ENCODE results near the gene TAX1BP1.

TAX1BP1 gene

DNA sequence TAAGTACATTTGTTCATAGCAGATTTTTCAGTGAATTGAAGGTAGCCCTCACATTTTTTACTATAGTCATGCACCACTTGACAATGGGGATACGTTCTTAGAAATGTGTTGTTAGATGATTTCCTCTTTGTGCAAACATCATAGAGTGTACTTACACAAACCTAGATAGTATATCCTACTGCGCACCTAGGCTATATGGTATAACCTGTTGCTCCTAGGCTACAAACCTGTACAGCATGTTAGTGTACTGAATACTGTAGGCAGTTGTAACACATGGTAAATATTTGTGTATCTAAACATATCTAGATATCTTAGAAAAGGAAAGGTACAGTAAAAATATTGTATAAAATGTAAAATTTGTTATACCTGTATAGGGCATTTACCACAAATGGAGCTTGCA is 41.2 kb downstream of the TAX1BP1 start:
- DNase-seq (ENCODE audit: low read depth in 2 of 2) = no peak

DNA sequence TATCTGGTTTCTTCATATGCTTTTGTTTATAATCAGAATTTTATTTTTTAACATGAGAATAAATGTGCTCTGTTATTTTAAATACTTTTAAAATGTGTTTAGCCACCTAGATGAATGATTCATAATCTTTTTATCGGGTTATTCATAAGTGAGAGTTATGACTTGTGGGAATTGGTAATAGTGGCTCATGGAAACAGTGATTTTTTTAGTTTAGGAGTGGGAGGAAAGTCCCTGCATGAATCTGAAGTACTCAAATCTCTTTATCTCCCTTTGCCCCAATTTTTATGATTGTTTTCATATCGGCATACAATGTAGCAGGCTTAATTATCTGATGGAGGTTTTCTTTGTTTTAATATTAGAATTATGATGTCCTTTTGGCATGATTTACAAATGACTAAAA is 42.9 kb downstream of the TAX1BP1 start:
- DNase-seq (ENCODE audit: low read depth in 2 of 2) = no peak

DNA sequence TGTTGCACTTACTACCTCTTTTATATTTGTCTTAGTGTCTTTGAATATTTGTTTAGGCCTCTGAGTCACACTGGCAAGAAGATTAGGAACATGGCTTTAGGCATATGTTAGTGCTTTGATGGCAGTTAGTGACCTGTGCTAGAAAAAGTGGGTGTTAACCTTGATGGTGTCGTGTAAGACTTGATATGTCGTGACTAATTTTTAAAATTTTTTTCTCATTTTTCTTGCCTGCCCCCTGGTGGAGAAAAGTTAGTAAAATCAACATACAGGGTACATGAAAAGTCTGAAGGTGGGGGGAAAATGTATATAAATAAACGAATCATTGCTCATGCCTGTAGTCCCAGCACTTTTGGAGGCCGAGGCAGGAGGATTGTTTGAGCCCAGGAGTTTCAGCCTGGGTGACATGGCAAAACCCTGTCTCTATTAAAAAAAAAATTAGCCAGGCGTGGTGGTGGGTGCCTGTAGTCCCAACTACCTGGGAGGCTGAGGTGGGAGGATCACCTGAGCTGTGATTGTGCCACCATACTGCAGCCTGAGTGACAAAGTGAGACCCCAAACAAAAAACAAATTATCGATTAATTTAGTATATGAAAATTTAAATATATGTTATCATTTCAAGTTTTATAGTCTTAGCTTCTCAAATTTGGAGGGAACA is 44.6 kb downstream of the TAX1BP1 start:
- DNase-seq (ENCODE audit: low read depth in 2 of 2) = peak in 1 of 2 donors; percentile 20

DNA sequence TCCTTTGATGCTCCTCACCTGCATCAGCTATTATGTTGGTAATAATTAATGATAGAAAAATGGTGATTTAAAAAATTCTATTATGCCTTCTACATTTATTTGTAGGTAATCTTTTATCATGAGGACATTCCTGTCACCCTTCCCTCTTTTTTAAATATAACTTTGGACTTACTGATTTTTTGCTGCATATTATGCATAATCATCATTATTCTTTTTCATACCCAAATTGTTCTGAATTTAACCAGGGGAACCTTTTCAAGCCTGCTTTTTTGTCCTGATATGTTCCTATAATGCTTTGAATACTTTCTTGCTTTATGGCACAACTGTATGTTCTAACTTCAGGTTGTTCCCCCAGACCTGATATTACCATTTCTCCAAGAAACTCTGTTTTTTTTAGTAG is 48.5 kb downstream of the TAX1BP1 start:
- DNase-seq (ENCODE audit: low read depth in 2 of 2) = no peak

DNA sequence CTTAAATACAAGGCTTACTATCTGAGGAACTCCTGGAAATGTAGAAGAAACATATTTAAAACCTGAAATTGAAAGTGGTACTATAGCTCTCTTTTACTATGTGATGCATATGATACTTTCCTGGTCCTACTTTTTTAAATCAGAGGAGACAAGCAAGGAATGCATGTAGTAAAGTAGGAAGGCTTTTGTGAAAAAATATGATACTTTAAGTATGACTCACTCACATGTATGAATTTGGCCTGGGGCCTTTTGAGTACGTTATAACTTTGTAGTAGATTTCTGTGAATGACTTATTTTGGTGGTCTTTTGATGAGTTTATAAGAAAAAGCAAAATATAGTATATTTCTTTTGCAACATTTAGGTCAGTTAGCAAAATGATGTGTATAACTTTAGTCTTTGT is 53.8 kb downstream of the TAX1BP1 start:
- DNase-seq (ENCODE audit: low read depth in 2 of 2) = no peak

DNA sequence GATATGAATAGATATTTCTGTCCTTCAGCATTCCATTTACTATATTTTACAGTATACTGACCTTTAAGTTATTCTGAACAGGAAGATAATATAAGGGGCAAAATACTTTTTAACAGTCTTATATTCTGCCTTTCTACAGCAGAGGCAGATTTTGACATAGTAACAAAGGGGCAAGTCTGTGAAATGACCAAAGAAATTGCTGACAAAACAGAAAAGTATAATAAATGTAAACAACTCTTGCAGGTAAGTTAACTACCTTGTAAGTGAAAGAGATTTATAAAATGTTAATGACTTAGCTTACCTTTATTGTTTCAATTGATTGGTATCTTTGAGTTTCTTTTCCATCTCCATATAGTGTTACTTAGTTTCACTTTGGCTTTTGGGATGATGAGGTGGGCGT is 56.0 kb downstream of the TAX1BP1 start:
- no peak for DNase-seq (ENCODE audit: low read depth in 2 of 2)

DNA sequence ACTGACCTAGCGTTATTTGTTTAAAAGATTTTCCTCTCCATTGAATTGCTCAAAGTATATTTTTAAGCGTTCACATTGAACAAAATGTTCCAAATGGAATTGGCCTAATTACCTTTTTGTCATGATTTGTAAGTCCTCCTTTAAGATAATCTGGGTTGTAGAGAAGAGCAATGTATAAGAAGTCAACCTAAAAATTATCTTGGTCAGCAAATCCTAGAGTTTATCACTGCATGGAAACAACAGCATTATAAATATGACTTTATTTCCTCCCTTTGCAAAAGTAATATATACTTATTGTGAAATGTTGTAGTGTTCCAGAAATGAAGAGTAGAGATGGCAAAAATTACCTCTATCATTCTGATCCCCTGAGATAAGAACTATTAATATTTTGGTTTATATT is 59.2 kb downstream of the TAX1BP1 start:
- DNase-seq (ENCODE audit: low read depth in 2 of 2) = no peak

DNA sequence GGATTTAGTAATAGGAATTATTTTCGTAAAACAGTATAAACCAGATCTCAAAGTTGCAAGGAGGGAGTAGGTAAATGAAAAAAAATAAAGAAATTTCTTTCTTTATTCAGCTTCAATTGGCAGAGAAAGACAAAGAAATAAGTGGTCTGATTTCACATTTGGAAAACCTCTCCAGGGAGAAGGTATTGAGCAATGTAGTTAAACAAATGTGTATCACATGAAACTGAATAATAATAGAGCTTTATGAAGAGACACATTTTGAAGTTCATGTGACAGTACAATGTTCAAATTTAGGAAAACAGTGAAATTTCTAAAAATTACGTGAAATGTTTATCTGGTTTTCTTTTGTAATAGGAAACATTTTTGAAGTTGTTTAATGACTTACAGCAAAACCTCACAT is 63.0 kb downstream of the TAX1BP1 start:
- no peak for DNase-seq (ENCODE audit: low read depth in 2 of 2)

DNA sequence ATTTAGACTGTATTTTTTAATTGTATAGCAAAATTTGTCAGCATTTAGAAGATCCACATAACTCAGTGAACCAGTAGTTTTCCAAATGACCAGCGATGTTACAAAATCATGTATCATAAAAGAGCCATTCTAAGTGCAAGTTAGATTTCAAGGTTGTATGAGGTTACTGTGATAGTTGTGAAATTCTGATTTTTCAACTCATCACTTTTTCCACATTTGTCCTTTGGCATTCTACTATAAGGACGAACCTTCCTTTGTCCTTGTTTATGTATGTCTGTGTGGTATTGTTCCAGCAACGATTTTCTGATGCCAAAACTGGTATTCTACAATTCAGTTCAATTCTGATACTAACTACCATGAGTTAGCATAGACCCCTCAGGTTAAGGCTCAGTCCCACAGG is 64.2 kb downstream of the TAX1BP1 start:
- no peak for DNase-seq (ENCODE audit: low read depth in 2 of 2)

DNA sequence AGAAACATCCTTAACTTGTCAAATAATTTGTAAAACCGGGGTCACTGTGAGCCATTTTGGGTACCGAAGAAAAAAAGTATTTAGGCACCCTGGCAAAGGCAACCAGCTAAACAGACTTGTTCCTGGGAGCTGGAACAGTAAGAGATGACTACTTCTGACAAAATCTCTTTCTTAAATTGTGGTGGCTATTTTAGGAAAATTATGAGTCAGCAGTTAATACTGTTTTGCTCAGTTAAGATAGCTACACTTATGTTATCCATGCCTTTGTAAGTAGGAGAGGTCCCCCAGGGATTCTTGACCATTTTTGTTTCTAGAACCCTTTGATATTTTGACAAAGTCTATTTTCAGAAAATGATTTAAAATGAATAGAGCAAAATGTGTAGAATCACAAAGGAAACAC is 68.7 kb downstream of the TAX1BP1 start:
- no peak for DNase-seq (ENCODE audit: low read depth in 2 of 2)

DNA sequence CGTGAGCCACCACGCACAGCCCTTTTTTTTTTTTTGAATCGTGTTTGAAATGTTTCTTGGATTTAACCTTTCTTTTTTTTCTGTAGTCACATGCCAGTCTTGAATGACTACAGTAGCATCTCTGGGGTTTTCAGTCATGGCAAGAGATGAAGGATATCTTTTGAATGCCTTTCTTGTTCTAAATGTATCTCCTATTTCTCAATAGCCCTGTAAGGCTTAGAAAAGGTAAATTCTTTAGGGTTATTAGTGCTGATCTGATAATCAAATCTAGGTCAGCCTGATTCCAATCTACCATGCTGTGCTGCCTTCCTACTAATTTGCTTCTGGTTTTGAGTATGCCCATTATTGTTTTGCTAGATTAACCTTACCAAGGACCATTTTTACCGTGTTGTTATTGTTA is 70.2 kb downstream of the TAX1BP1 start:
- DNase-seq (ENCODE audit: low read depth in 2 of 2) = no peak

DNA sequence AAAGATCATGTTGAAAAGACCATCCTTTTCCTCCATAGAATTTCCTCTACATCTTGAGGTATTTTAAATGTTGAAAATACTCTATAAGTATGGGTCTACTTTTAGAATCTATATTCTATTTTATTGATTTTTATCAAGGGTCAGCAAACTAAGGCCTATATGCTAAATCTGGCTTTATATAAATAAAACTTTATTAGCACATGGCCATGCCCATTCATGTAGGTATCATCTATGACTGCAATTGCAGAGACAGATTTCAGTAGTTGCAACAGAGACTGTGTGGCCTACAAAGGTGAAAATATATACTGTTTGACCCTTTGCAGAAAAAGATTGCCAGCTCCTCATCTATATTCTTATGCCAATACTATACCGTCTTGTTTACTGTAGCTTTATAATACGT is 72.7 kb downstream of the TAX1BP1 start:
- DNase-seq (ENCODE audit: low read depth in 2 of 2) = no peak

DNA sequence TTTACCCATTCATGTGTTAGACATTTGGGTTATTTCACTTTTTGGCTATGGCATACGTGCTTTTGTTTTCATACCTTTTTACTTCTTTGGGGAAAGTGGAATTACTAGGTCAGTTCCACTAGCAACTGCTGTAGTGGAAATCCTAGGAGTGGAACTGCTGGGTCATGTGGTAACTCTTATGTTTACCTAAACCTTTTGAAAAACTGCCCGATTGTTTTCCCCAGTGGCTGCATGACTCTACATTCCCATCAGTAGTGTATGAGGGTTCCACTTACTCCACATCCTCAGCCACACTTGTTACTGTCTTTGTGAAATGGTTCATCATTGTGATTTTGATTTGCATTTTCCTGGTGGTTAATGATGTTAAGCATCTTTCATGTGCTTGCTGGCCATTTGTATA is 82.3 kb downstream of the TAX1BP1 start:
- DNase-seq (ENCODE audit: low read depth in 2 of 2) = no peak

DNA sequence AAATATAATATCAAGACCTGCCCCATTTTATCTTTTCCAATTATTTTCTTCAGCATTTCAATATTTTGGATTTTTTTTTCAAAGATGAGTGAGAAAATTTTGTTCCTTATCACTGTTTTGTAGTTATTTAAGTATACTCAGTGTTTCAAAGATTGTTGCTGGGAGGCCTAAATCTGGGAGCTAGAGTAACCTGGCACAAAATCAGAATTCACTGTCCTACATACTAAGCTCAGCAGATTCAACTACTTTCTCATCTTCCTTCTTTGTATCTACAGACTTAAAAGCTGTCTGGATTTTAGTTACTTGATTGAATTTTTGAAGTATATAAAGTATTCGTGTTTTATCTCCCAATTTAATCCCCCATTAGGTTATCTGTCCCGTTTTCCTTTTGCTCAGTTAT is 85.9 kb downstream of the TAX1BP1 start:
- no peak for DNase-seq (ENCODE audit: low read depth in 2 of 2)

DNA sequence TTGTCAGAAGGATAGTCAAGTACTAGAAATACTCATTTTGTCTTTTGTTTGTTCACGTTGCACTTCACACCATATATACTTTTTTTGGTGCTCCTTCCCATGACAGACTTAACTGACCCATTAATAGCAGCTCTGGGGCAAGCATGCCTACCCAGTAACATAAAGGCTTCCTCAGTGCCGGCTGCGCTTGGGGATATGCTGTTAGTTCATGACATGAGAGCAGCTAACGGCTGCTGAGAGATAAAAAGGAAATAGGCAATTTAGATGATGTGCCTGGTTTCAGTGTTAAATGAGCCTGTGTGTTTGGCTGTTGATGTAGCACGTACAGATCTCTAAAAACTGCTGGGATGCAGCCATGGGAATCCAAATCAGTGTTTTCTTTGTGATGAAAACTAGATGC is 86.4 kb downstream of the TAX1BP1 start:
- DNase-seq (ENCODE audit: low read depth in 2 of 2) = no peak

DNA sequence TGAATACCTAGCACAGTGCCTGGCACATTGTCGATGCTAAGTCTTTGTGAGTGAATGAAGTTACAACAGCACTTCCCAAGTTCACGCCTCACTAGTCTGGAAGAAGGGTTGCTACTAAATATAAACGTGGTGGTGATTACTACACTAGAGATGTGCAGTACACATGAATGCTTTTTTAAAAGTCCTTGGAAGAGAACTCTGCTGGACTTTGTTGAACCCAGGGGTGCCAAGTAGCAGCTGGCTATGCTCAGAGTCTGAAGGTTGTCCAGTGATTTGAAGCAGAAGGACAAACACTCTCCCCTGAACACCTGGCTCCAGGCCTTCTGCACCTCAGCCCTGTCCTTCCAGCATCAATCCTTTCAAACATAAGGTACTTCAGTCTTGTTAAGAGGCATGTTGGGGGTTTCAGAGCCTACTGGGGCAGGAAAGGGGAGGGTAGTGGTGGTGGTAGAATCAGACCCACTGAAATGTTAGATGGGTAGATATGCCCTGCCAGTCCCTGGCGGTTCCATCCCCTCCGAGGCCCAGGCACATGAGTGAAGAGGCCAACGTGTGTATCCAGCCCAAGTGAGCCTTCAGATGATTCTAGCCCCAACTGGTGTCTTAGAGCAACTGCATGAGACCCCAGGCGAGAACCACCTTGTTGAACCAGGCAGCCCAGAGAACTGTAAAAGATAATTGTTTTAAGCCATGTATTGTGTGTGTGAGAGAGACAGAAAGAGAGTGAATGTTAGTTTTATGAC is 94.4 kb downstream of the TAX1BP1 start:
- no peak for DNase-seq (ENCODE audit: low read depth in 2 of 2)

DNA sequence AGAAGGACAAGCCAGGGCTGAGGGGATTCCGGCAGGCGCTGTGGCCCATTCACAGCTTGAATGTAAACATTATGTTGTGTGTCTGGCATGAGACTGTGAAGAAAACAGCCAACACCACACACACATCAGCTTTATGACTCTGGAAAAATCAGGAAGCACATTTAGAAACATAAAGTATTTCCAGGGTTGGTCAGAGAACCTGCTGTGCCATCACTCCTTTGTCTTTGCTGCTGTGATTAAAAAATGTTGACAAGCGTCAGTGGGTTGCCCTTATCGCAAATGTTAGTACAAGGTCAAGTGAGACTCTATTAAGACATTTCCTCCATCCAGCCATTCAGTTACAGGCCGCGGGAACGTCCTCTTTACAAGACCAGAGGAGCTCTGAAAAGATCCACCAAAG is 95.4 kb downstream of the TAX1BP1 start:
- no peak for DNase-seq (ENCODE audit: low read depth in 2 of 2)

DNA sequence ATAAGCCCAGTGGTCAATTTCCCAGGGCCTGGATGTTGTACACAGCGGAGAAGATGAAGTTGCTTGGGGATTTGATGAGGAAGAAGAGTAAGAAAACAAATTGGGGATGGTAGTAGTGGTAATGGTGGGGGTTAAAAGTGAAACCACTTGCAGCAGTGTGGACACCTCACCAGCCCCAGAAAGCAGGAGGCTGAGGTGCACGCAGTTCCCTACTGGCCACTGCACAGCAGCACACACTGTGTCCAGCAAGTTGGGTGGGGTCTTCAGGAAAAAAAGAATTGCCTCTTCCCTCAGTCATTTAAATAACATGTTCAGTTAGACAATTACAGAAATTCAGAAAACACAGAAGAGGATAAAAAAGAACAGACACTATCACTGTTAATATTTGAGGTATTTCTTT is 96.6 kb downstream of the TAX1BP1 start:
- no peak for DNase-seq (ENCODE audit: low read depth in 2 of 2)

DNA sequence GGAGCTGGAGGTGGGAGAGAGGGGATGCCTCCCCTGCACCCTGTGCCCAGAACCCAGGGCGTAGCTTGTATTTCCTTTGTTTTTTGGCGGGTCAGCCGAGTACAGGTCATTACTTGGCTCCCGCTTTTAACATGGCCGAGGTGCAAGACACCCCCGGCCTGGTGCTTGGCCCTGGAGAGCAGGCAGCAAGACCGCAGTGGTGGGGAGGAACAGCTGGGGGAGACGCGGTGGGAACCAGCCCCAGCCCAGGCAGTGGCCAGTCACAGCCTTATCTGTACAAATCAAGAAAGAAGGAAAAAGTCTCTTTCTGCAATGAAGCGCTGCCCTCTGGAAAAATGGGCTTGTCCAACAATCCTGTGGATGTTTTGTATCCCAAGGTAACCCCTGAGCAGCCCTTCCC is 99.1 kb downstream of the TAX1BP1 start:
- no peak for DNase-seq (ENCODE audit: low read depth in 2 of 2)

DNA sequence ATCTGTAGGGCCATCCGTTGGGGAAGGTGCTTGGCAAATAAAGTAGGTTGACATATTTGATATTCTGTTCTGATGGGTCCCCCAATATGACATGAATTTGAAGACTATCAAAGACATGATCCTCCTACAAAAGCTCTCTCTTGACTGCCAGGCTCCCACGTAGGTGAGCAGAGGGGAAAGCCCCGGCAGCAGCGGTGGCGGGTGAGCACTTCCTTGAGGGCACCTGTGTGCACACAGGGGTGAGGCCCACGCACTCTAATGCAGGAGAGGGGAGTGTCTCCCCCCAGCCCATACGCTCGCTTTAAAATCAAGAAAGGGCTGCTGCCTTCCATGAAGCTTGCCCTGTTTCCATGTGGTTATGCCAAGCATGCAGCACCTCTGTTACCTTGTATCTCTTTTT is 100.4 kb downstream of the TAX1BP1 start:
- peak; percentile 26 to 29 for DNase-seq (ENCODE audit: low read depth in 2 of 2)

DNA sequence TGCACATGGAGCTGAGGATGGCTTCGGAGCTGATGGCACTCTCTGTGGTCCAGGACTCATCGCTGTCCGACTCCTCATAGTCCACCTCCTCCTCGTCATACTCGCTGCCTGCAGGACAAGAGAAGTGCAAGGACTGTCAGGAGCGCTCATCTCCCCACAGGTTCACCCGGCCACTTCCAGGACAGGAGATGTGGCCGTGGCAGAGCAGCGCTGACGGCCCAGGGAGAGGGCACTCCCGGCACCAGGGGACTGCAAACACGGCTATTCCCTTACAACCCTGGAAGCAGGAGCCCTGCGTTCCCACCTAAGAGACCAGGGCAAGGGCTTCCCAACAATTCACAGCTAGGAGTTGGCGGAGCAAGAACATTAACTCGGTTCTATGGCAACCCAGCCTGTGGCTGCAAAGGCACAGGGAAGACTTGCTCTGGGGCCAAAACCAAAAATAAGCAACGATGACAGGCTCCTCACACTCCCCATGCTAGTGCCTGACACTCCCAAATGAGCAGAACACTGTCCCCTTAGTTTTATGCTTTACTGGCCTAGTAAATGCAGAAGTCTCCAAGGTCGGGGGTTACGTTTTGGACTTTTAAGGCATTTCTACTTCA is 100.9 kb downstream of the TAX1BP1 start:
- DNase-seq (ENCODE audit: low read depth in 2 of 2) = no peak

DNA sequence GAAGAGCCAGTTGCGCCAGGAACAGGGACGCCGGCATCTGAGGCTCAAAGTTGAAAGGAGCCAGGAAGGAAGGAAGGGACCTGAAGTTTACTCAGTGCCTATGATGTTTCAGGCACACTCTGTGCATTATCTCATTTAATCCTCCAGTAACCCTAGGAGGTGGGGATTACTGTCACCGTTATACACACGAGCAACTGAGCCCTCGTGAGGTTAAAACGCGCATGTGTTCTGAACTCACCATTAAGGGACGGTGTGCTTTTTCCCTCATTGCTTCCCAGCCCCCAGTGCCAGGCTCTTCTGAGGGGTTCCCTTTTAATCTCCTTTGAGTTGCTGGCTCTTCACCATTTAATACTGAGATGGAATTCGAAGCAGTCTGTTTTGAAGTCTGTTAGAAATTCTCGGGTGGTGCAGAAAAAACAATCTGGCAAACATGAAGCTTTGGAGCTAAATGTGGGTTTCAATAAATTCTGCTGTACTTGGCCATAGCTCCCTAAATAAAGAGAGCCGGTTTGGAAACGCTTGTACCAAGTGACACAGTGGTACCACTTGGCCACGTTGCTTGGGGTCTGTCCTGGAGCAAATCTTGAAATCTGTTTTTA is 102.2 kb downstream of the TAX1BP1 start:
- DNase-seq (ENCODE audit: low read depth in 2 of 2) = no peak

DNA sequence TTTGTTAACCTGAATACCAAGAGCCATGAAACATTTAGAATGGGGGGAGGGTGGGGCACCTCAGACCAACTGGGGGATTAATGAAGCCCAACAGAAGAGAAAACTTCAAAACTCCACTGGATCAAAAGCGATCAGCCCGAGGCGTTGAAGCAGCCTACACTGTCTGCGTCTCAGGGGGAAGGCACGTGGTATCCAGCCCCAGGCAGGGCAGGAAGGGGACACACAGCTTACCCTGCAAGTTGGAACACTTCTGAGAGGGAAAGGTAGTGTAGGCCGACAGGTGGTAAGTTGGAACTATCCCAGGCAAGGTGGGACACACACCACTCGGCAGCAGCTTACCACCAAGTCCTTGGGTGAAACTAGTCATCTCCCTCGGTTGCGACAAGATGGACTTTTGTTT is 102.9 kb downstream of the TAX1BP1 start:
- DNase-seq (ENCODE audit: low read depth in 2 of 2) = no peak
